ENCODE data around the gene ARHGAP11A.

ARHGAP11A gene

GRCh38 chr15:32683906-32684584 lies 68.7 kb downstream of the ARHGAP11A start:
- DNase-seq (ENCODE audit: low read depth in 1 of 2, low spot score in 1 of 2), result no peak

- no peak for DNase-seq (ENCODE audit: low read depth in 1 of 2, low spot score in 1 of 2)
These were observed 70.3 kb downstream of the ARHGAP11A start for GRCh38 chr15:32685576-32685975.

GRCh38 chr15:32687556-32687955 lies 72.3 kb downstream of the ARHGAP11A start:
- DNase-seq (ENCODE audit: low read depth in 1 of 2, low spot score in 1 of 2), result no peak

- no peak for DNase-seq (ENCODE audit: low read depth in 1 of 2, low spot score in 1 of 2)
These were observed 72.9 kb downstream of the ARHGAP11A start for GRCh38 chr15:32688151-32688639.

Measured in stimulated activated CD4-positive, alpha-beta T cell treated with anti-CD3 and anti-CD28 coated beads, Interleukin-15, amount 100 ng/mL, for 1 hour (primary cell).